T-helper 2 cell treated with Interferon-gamma antibody and Interleukin-4, amounts not matched to agents 5 μg/mL and 100 μg/mL, for 36 hours (primary cell): Measurements from ENCODE around the gene ICAM1.

ENCODE experiments used
- DNase-seq: peaks from one replicate; pipeline ENCODE4 v3.0.0; 2021; ENCODE audit warnings: low spot score
- H3K27ac Mint-ChIP-seq: one replicate; pipeline ENCODE4 v1.8.0; 2021; ENCODE audit warnings: mild to moderate bottlenecking, mixed read lengths
- H3K27me3 Mint-ChIP-seq: one replicate; pipeline ENCODE4 v1.8.0; 2021; ENCODE audit warnings: low read depth, mixed read lengths
- H3K36me3 Mint-ChIP-seq: one replicate; pipeline ENCODE4 v1.8.0; 2021; ENCODE audit warnings: low read depth, mixed read lengths
- H3K4me1 Mint-ChIP-seq: one replicate; pipeline ENCODE4 v1.8.0; 2021; ENCODE audit warnings: low read depth, mixed read lengths
- H3K4me3 Mint-ChIP-seq: one replicate; pipeline ENCODE4 v1.8.0; 2022; ENCODE audit warnings: mild to moderate bottlenecking, moderate library complexity, mixed read lengths
- H3K9me3 Mint-ChIP-seq: one replicate; pipeline ENCODE4 v1.8.0; 2021; ENCODE audit warnings: mixed read lengths

The ICAM1 gene

DNA sequence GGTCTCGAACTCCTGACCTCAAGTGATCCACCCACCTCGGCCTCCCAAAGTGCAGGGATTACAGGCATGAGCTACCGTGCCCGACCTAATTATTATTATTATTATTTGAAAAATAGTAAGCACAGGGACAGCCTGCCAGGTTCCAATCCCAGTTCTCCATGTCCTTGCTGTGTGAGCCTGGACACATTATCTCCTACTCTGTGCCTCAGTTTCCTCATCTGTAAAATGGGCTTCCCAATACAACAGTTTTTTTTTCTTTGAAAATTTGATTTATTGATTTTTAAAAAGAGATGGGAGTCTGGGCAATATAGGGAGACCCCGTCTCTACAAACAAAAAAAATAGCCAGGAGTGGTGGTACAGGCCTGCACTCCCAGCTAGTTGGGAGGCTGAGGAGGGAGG, 35.4 kb downstream of the ICAM1 start:
- Mint-ChIP-seq H3K27ac (no peak overlapping the region), H3K4me3 (no peak overlapping the region), H3K4me1 (no peaks in the 10 kb centered on the region), H3K9me3 (no peaks in the 10 kb centered on the region), H3K27me3 (peaks cover 3% of the 10 kb centered on the region), H3K36me3 (no peaks in the 10 kb centered on the region)
- no peak for DNase-seq

GRCh38 chr19:10309423-10309822, 38.5 kb downstream of the ICAM1 start, which contains the start of gene ZGLP1:
ZGLP1 (minus strand) TSS chr19:10309815.
- H3K27ac Mint-ChIP-seq: no peak within 1 kb of the TSS
- H3K4me3 Mint-ChIP-seq: no peak within 1 kb of the TSS
- no peaks in the 10 kb centered on the region for H3K36me3 Mint-ChIP-seq
- no peak for DNase-seq
- H3K9me3 Mint-ChIP-seq: no peaks in the 10 kb centered on the region
- H3K4me1 Mint-ChIP-seq: no peaks in the 10 kb centered on the region
- H3K27me3 Mint-ChIP-seq: no peaks in the 10 kb centered on the region

GRCh38 chr19:10315335-10316214, 44.7 kb downstream of the ICAM1 start, which contains the start of gene FDX2:
FDX2 (minus strand) TSS chr19:10316015; CDS start chr19:10315996, 19 bp downstream.
- Mint-ChIP-seq H3K36me3 (peaks cover 24% of the 10 kb centered on the region), H3K4me1 (peaks cover 9% of the 10 kb centered on the region), H3K9me3 (no peaks in the 10 kb centered on the region), H3K4me3 (peak within 1 kb of the TSS; percentile 92), H3K27me3 (no peaks in the 10 kb centered on the region), H3K27ac (peak within 1 kb of the TSS; percentile 77)
- peak; percentile 88 for DNase-seq

GRCh38 chr19:10316229-10317044, 45.5 kb downstream of the ICAM1 start:
- peak overlapping the region; percentile 74 for H3K27ac Mint-ChIP-seq
- no peak for DNase-seq
- no peaks in the 10 kb centered on the region for H3K9me3 Mint-ChIP-seq
- peak overlapping the region; percentile 92 for H3K4me3 Mint-ChIP-seq
- no peaks in the 10 kb centered on the region for H3K27me3 Mint-ChIP-seq
- peaks cover 9% of the 10 kb centered on the region for H3K4me1 Mint-ChIP-seq
- peaks cover 24% of the 10 kb centered on the region for H3K36me3 Mint-ChIP-seq

GRCh38 chr19:10317045-10317856, 46.3 kb downstream of the ICAM1 start:
- H3K27me3 Mint-ChIP-seq: no peaks in the 10 kb centered on the region
- H3K4me1 Mint-ChIP-seq: peaks cover 9% of the 10 kb centered on the region
- H3K4me3 Mint-ChIP-seq: no peak overlapping the region
- no peaks in the 10 kb centered on the region for H3K9me3 Mint-ChIP-seq
- peaks cover 29% of the 10 kb centered on the region for H3K36me3 Mint-ChIP-seq
- peak overlapping the region; percentile 20 for H3K27ac Mint-ChIP-seq
- no peak for DNase-seq

GRCh38 chr19:10317857-10318462, 47.0 kb downstream of the ICAM1 start:
- peaks cover 9% of the 10 kb centered on the region for H3K4me1 Mint-ChIP-seq
- no peak overlapping the region for H3K27ac Mint-ChIP-seq
- H3K4me3 Mint-ChIP-seq: no peak overlapping the region
- no peaks in the 10 kb centered on the region for H3K9me3 Mint-ChIP-seq
- no peaks in the 10 kb centered on the region for H3K27me3 Mint-ChIP-seq
- peaks cover 29% of the 10 kb centered on the region for H3K36me3 Mint-ChIP-seq
- no peak for DNase-seq

DNA sequence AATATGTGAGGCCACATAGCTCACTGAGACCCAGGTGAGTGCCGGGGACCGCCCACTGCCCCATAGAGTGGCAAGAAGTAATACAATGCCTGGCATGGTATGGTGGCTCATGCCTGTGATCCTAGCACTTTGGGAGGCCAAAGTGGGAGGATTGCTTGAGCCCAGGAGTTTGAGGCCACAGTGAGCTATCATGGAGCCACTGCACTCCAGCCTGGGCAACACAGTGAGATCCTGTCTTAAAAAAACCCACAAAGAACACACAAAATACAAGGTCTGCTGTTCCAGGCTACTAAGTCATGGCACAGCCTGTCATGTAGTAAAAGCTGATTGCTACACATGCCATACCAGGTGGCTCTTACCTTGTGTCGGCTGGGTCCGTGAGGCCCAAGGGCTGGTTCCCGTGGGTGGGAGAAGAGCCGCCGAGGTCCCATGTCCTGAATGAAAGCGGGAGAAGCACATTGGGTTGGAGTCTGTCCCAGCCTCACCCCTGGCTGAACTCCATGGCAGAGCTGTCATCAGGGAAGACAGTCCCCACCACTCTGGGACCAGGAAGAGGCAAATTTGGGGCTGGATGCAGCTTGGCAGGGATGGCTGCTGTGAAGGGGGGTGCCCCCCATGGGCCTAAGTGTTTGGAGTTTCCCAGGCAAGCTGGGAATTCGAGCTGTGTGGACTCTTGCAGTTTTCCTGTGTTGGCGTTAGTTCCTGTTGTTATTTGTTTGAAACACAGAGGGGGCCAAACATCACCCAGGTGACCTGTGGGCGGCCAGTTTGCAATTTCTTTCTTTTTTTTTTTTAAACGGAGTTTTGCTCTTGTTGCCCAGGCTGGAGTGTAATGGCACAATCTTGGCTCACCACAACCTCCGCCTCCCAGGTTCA, 48.1 kb downstream of the ICAM1 start:
- Mint-ChIP-seq H3K4me3 (no peak overlapping the region), H3K9me3 (no peaks in the 10 kb centered on the region), H3K27ac (no peak overlapping the region), H3K36me3 (peaks cover 30% of the 10 kb centered on the region), H3K27me3 (no peaks in the 10 kb centered on the region), H3K4me1 (peaks cover 9% of the 10 kb centered on the region)
- no peak for DNase-seq

- Mint-ChIP-seq H3K9me3 (no peaks in the 10 kb centered on the region), H3K27me3 (no peaks in the 10 kb centered on the region), H3K27ac (no peak overlapping the region), H3K36me3 (peaks cover 31% of the 10 kb centered on the region), H3K4me1 (peaks cover 2% of the 10 kb centered on the region), H3K4me3 (no peak overlapping the region)
- DNase-seq: no peak
These were observed 49.9 kb downstream of the ICAM1 start for GRCh38 chr19:10320602-10321416.

DNA sequence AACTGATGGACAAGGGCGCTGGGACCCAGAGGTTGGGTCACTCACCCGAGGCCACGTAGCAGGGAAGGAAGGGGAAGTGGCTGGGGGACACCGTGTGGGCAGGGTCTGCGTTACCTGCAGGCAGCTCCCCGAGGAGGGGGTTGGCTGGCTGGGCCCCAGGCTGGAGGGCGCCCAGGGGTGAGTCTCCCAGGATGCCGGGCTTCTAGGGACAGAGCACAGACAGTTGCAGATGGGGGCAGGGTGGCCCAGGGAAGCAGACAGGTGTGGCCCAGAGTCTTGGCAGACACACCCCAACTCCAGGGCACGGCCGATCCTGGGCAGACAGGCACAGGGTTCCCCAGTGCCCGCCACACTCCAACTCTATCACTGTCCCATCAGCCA, 50.5 kb downstream of the ICAM1 start:
- peaks cover 28% of the 10 kb centered on the region for H3K36me3 Mint-ChIP-seq
- no peak overlapping the region for H3K4me3 Mint-ChIP-seq
- no peaks in the 10 kb centered on the region for H3K9me3 Mint-ChIP-seq
- H3K27ac Mint-ChIP-seq: no peak overlapping the region
- no peaks in the 10 kb centered on the region for H3K4me1 Mint-ChIP-seq
- H3K27me3 Mint-ChIP-seq: no peaks in the 10 kb centered on the region
- no peak for DNase-seq

DNA sequence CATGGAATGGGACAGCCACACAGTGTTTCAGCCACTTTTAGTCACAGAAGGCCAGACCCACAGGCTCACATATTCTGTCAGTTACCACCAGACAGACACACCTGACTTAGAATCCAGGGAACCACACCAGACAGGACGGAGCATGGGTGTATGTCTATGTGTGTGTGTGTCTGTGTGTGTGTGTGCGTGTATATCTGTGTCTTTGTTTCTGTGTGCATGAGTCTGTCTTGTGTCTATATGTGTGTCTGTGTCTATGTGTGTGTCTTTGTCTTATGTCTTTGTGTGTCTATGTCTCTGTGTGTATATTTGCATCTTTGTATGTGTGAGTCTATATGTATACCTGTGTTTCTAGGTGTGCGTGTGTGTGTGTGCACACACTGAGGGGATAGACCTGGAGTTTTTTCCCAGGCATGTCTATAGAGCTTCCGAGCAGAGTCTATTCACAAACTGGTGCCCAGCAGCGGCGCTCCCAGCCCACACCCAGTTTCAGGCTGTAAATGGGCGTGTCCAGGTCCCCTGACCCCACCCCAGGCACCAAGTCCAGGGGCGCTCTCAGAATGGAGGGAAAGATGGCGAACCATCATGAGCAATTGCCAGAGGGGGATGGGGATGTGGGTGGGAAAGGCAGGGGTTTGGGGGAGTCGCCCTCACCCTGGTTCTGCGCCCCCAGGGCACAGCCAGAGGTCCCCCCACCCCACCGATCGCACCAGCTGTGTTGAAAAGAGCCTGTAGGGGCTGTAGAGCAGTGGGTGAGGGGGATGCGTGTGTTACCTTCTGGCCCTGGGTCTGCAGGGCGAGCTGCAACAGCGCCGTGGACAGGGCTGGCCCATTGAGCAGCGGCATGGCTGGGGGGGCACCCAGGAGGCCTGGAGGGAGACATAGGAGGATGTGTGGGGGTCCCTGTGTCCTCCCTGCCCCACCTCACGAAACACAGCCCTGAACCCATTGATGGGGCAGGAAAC, 51.2 kb downstream of the ICAM1 start:
- no peak for DNase-seq
- Mint-ChIP-seq H3K9me3 (no peaks in the 10 kb centered on the region), H3K4me1 (no peaks in the 10 kb centered on the region), H3K27me3 (no peaks in the 10 kb centered on the region), H3K27ac (peak overlapping the region; percentile 1), H3K36me3 (peaks cover 29% of the 10 kb centered on the region), H3K4me3 (no peak overlapping the region)

- Mint-ChIP-seq H3K9me3 (no peaks in the 10 kb centered on the region), H3K27me3 (no peaks in the 10 kb centered on the region), H3K27ac (no peak overlapping the region), H3K36me3 (peaks cover 41% of the 10 kb centered on the region), H3K4me3 (no peak overlapping the region), H3K4me1 (no peaks in the 10 kb centered on the region)
- DNase-seq: no peak
These were observed 54.8 kb downstream of the ICAM1 start for GRCh38 chr19:10325732-10326131.
